ENCODE data around the gene ESM1. TPM values are rescaled to one million over a fixed set of nuclear protein-coding genes. Genes with fewer than 3 reads are reported as not detected.

Gene ESM1
- total RNA-seq, 1 experiment from 2014 or later, result 27.8 TPM

- H3K27me3 ChIP-seq (ENCODE audit: low read length), result peaks cover 16% of the 10 kb centered on the region
- H3K9me3 ChIP-seq (ENCODE audit: low read length), result no peaks in the 10 kb centered on the region
- H3K9ac ChIP-seq (ENCODE audit: low read length), result no peak overlapping the region
- no peaks in the 10 kb centered on the region for H3K4me1 ChIP-seq (ENCODE audit: insufficient read depth, low read length)
- no peak overlapping the region for H3K4me3 ChIP-seq (ENCODE audit: low read length)
- no peak overlapping the region for H2AFZ ChIP-seq (ENCODE audit: low read length)
- no peak overlapping the region for H3K27ac ChIP-seq (ENCODE audit: low read length)
- no peaks in the 10 kb centered on the region for H4K20me1 ChIP-seq (ENCODE audit: low read length)
- H3K4me2 ChIP-seq (ENCODE audit: low read length), result no peak overlapping the region
- TF ChIP-seq EZH2 (IDR thresholded peaks at IDR 0.05; ENCODE audit: low read length, unreplicated experiment), result no peak
- no peak for TF ChIP-seq EZH2phosphoT487 (IDR thresholded peaks at IDR 0.05; ENCODE audit: borderline replicate concordance, low read length)
- no peak for TF ChIP-seq CTCF (conservative IDR thresholded peaks at IDR 0.05; ENCODE audit: low read depth, low read length)
- H3K9me2 ChIP-seq (replicated peaks; ENCODE audit: low read length), result no peaks in the 10 kb centered on the region
- ATAC-seq (no peak), DNase-seq (no peak)
- CTCF ChIA-PET, result interaction anchor here (1.1 kb wide), 1 partner anchor 8 kb away, joined by 3 read pairs; no protein-coding TSS in a partner anchor
- no peaks in the 10 kb centered on the region for H3F3A ChIP-seq (ENCODE audit: low read length, unreplicated experiment)
- BruUV-seq (replicated peaks), result no TSS peak
- POLR2A ChIA-PET (ENCODE audit: unreplicated experiment), result no interaction called here
- no peaks in the 10 kb centered on the region for H3K79me2 ChIP-seq (ENCODE audit: low read length)
- intact Hi-C loops (cut with micrococcal nuclease), result no loop called here
- H3K36me3 ChIP-seq (ENCODE audit: low read depth, low read length), result no peaks in the 10 kb centered on the region
These were observed 49.2 kb downstream of the ESM1 start for GRCh38 chr5:54936201-54936600.

- ChIA-PET POLR2A (ENCODE audit: unreplicated experiment) (no interaction called here), CTCF (no interaction called here)
- H3K9me3 ChIP-seq (ENCODE audit: low read length), result no peaks in the 10 kb centered on the region
- H3K79me2 ChIP-seq (ENCODE audit: low read length), result no peaks in the 10 kb centered on the region
- H4K20me1 ChIP-seq (ENCODE audit: low read length), result no peaks in the 10 kb centered on the region
- no peak overlapping the region for H2AFZ ChIP-seq (ENCODE audit: low read length)
- H3K4me1 ChIP-seq (ENCODE audit: insufficient read depth, low read length), result no peaks in the 10 kb centered on the region
- TF ChIP-seq EZH2 (IDR thresholded peaks at IDR 0.05; ENCODE audit: low read length, unreplicated experiment) (no peak), CTCF (conservative IDR thresholded peaks at IDR 0.05; ENCODE audit: low read depth, low read length) (no peak), EZH2phosphoT487 (IDR thresholded peaks at IDR 0.05; ENCODE audit: borderline replicate concordance, low read length) (no peak)
- ATAC-seq (no peak), DNase-seq (no peak)
- no peak overlapping the region for H3K27ac ChIP-seq (ENCODE audit: low read length)
- no peaks in the 10 kb centered on the region for H3K9me2 ChIP-seq (replicated peaks; ENCODE audit: low read length)
- H3K4me2 ChIP-seq (ENCODE audit: low read length), result no peak overlapping the region
- no peaks in the 10 kb centered on the region for H3F3A ChIP-seq (ENCODE audit: low read length, unreplicated experiment)
- no TSS peak for BruUV-seq (replicated peaks)
- no peak overlapping the region for H3K4me3 ChIP-seq (ENCODE audit: low read length)
- H3K27me3 ChIP-seq (ENCODE audit: low read length), result peaks cover 18% of the 10 kb centered on the region
- intact Hi-C loops (cut with micrococcal nuclease), result no loop called here
- H3K9ac ChIP-seq (ENCODE audit: low read length), result no peak overlapping the region
- no peaks in the 10 kb centered on the region for H3K36me3 ChIP-seq (ENCODE audit: low read depth, low read length)
These were observed 52.6 kb downstream of the ESM1 start for GRCh38 chr5:54932789-54933188.

- H2AFZ ChIP-seq (ENCODE audit: low read length), result no peak overlapping the region
- no peak for TF ChIP-seq CTCF (conservative IDR thresholded peaks at IDR 0.05; ENCODE audit: low read depth, low read length)
- TF ChIP-seq EZH2 (IDR thresholded peaks at IDR 0.05; ENCODE audit: low read length, unreplicated experiment), result no peak
- no peak for TF ChIP-seq EZH2phosphoT487 (IDR thresholded peaks at IDR 0.05; ENCODE audit: borderline replicate concordance, low read length)
- H3K4me3 ChIP-seq (ENCODE audit: low read length), result no peak overlapping the region
- H3K27ac ChIP-seq (ENCODE audit: low read length), result no peak overlapping the region
- H3K27me3 ChIP-seq (ENCODE audit: low read length), result peaks cover 18% of the 10 kb centered on the region
- H3K4me2 ChIP-seq (ENCODE audit: low read length), result no peak overlapping the region
- intact Hi-C loops (cut with micrococcal nuclease), result no loop called here
- no peaks in the 10 kb centered on the region for H3K36me3 ChIP-seq (ENCODE audit: low read depth, low read length)
- no TSS peak for BruUV-seq (replicated peaks)
- ChIA-PET POLR2A (ENCODE audit: unreplicated experiment) (no interaction called here), CTCF (interaction anchor here (1.0 kb wide), 1 partner anchor 14 kb away, joined by 4 read pairs; no protein-coding TSS in a partner anchor)
- no peaks in the 10 kb centered on the region for H3K79me2 ChIP-seq (ENCODE audit: low read length)
- H4K20me1 ChIP-seq (ENCODE audit: low read length), result no peaks in the 10 kb centered on the region
- H3K9me3 ChIP-seq (ENCODE audit: low read length), result no peaks in the 10 kb centered on the region
- ATAC-seq (no peak), DNase-seq (no peak)
- H3K9me2 ChIP-seq (replicated peaks; ENCODE audit: low read length), result no peaks in the 10 kb centered on the region
- no peak overlapping the region for H3K9ac ChIP-seq (ENCODE audit: low read length)
- H3K4me1 ChIP-seq (ENCODE audit: insufficient read depth, low read length), result no peaks in the 10 kb centered on the region
- H3F3A ChIP-seq (ENCODE audit: low read length, unreplicated experiment), result no peaks in the 10 kb centered on the region
These were observed 54.7 kb downstream of the ESM1 start for GRCh38 chr5:54930736-54931135.

Other genes starting within 250 kb of the ESM1 start
- gene GZMK, start 38.7 kb upstream of the ESM1 start, total RNA-seq (2014; rRNA removed), result not detected in 2 replicates
- not detected in 2 replicates for gene GZMA, start 117.1 kb upstream of the ESM1 start, total RNA-seq (2014; rRNA removed)
- gene GPX8, start 174.6 kb upstream of the ESM1 start, total RNA-seq (2014; rRNA removed), result 13.0 and 18.3 TPM in 2 replicates
- not detected in 2 replicates for gene CDC20B, start 187.6 kb upstream of the ESM1 start, total RNA-seq (2014; rRNA removed)
- gene MCIDAS, start 241.7 kb upstream of the ESM1 start, total RNA-seq (2014; rRNA removed), result 1.6 and 3.3 TPM in 2 replicates
- gene CCNO, start 248.0 kb upstream of the ESM1 start, total RNA-seq (2014; rRNA removed), result 3.4 and 5.3 TPM in 2 replicates

Data from PC-3 (cell line).